Activated B cell treated with CpG ODN at 0.5 μM for 24 hours (primary cell): ENCODE results near the gene KSR2. TPM values are rescaled to one million over a fixed set of nuclear protein-coding genes. Genes with fewer than 3 reads are reported as not detected.

Experiments
- ATAC-seq: fragments of 200-7000 bp; cut with Tn5 transposase; one replicate; pipeline ENCODE4 v1.10.0; 2021; ENCODE audit warnings: low read depth, mild to moderate bottlenecking, moderate library complexity
- CTCF ChIA-PET: fragments of 350-600 bp; sonication (Branson Sonifier 250); formaldehyde crosslinking; loops from one replicate; lab custom pipeline; 2021; ENCODE audit warnings: antibody characterized with exemption; lab: Charles Lee
- POLR2A ChIA-PET: fragments of 350-600 bp; sonication (Branson Sonifier 250); formaldehyde crosslinking; loops from one replicate; lab custom pipeline; 2021; ENCODE audit warnings: antibody characterized with exemption; lab: Charles Lee
- DNase-seq: peaks from one replicate; pipeline ENCODE4 v3.0.0; 2022
- H3K27ac Mint-ChIP-seq: one replicate; pipeline ENCODE4 v1.8.0; 2020; ENCODE audit warnings: mixed read lengths
- H3K27me3 Mint-ChIP-seq: one replicate; pipeline ENCODE4 v1.8.0; 2021; ENCODE audit warnings: mixed read lengths
- H3K36me3 Mint-ChIP-seq: one replicate; pipeline ENCODE4 v1.8.0; 2021; ENCODE audit warnings: low read depth, mixed read lengths
- H3K4me1 Mint-ChIP-seq: one replicate; pipeline ENCODE4 v1.8.0; 2021; ENCODE audit warnings: mixed read lengths
- H3K4me3 Mint-ChIP-seq: one replicate; pipeline ENCODE4 v1.8.0; 2020; ENCODE audit warnings: mild to moderate bottlenecking, mixed read lengths
- H3K9me3 Mint-ChIP-seq: one replicate; pipeline ENCODE4 v1.8.0; 2020; ENCODE audit warnings: mixed read lengths
- CTCF ChIP-seq: fragments of 200-600 bp; IDR thresholded peaks from one replicate; pipeline ENCODE4 v1.8.0; 2022; ENCODE audit warnings: antibody characterized with exemption, mild to moderate bottlenecking
- intact Hi-C: fragments of 100-400 bp; cut with micrococcal nuclease; formaldehyde crosslinking; loops from one replicate; pipeline ENCODE4 v1.15.1; 2024
- total RNA-seq: library from RNA; stranded (reverse); gene quantifications from 2 replicates; pipeline ENCODE4 v1.2.3, GENCODE V29; 2022

The KSR2 gene
- total RNA-seq, 1 donor from 2014 or later: not detected

GRCh38 chr12:117502633-117503032 lies 466.2 kb downstream of the KSR2 start:
- Mint-ChIP-seq H3K27ac (no peak overlapping the region), H3K9me3 (no peaks in the 10 kb centered on the region), H3K36me3 (no peaks in the 10 kb centered on the region), H3K4me1 (no peaks in the 10 kb centered on the region), H3K4me3 (no peak overlapping the region), H3K27me3 (peaks cover 4% of the 10 kb centered on the region)
- ChIA-PET POLR2A (no interaction called here), CTCF (no interaction called here)
- intact Hi-C loops: no loop called here
- DNase-seq: no peak
- ATAC-seq: no peak
- no peak for TF ChIP-seq CTCF

- H3K27ac Mint-ChIP-seq: no peak overlapping the region
- CTCF ChIA-PET: no interaction called here
- no peaks in the 10 kb centered on the region for H3K9me3 Mint-ChIP-seq
- H3K36me3 Mint-ChIP-seq: no peaks in the 10 kb centered on the region
- POLR2A ChIA-PET: no interaction called here
- ATAC-seq: no peak
- H3K4me3 Mint-ChIP-seq: no peak overlapping the region
- peaks cover 3% of the 10 kb centered on the region for H3K27me3 Mint-ChIP-seq
- no peak for TF ChIP-seq CTCF
- intact Hi-C loops: no loop called here
- no peaks in the 10 kb centered on the region for H3K4me1 Mint-ChIP-seq
- no peak for DNase-seq
Measured at GRCh38 chr12:117502233-117502632, 466.6 kb downstream of the KSR2 start.

GRCh38 chr12:117501076-117501869 lies 467.5 kb downstream of the KSR2 start:
- H3K27me3 Mint-ChIP-seq: peaks cover 3% of the 10 kb centered on the region

GRCh38 chr12:117499759-117500485 lies 468.9 kb downstream of the KSR2 start:
- no peaks in the 10 kb centered on the region for H3K9me3 Mint-ChIP-seq
- CTCF ChIA-PET: no interaction called here
- no peaks in the 10 kb centered on the region for H3K36me3 Mint-ChIP-seq
- intact Hi-C loops: no loop called here
- ATAC-seq (no peak), DNase-seq (no peak)
- no peaks in the 10 kb centered on the region for H3K4me1 Mint-ChIP-seq
- no peak for TF ChIP-seq CTCF
- H3K27ac Mint-ChIP-seq: no peak overlapping the region
- no peak overlapping the region for H3K4me3 Mint-ChIP-seq
- POLR2A ChIA-PET: no interaction called here
- H3K27me3 Mint-ChIP-seq: peaks cover 3% of the 10 kb centered on the region

More at GRCh38 chr12:117501076-117501869, 467.5 kb downstream of the KSR2 start:
- DNase-seq (no peak), ATAC-seq (no peak)
- Mint-ChIP-seq H3K27ac (no peak overlapping the region), H3K4me1 (no peaks in the 10 kb centered on the region), H3K4me3 (no peak overlapping the region), H3K36me3 (no peaks in the 10 kb centered on the region), H3K9me3 (no peaks in the 10 kb centered on the region)
- intact Hi-C loops: no loop called here
- ChIA-PET CTCF (no interaction called here), POLR2A (no interaction called here)
- TF ChIP-seq CTCF: no peak

GRCh38 chr12:117498880-117499279 lies 469.9 kb downstream of the KSR2 start:
- CTCF ChIA-PET: no interaction called here

More at GRCh38 chr12:117498880-117499279, 469.9 kb downstream of the KSR2 start:
- DNase-seq (no peak), ATAC-seq (no peak)
- intact Hi-C loops: no loop called here
- H3K36me3 Mint-ChIP-seq: no peaks in the 10 kb centered on the region
- H3K27ac Mint-ChIP-seq: no peak overlapping the region
- H3K4me3 Mint-ChIP-seq: no peak overlapping the region
- POLR2A ChIA-PET: no interaction called here
- peaks cover 3% of the 10 kb centered on the region for H3K27me3 Mint-ChIP-seq
- no peaks in the 10 kb centered on the region for H3K4me1 Mint-ChIP-seq
- H3K9me3 Mint-ChIP-seq: no peaks in the 10 kb centered on the region
- TF ChIP-seq CTCF: no peak
